Endothelial cell of umbilical vein (primary cell): ENCODE results near the gene GNB2. TPM values are rescaled to one million over a fixed set of nuclear protein-coding genes. Genes with fewer than 3 reads are reported as not detected.

Experiments used
- BruUV-seq: library from RNA; stranded (reverse); fragments of 400-500 nt; replicated peaks from 2 replicates; lab custom pipeline; 2021; lab: Mats Ljungman, UMichigan
- CTCF ChIA-PET: fragments of 300-600, 350-600 bp; sonication (Branson Sonifier 250); formaldehyde crosslinking; loops from one replicate; lab custom pipeline; 2021; ENCODE audit warnings: antibody characterized with exemption, inconsistent platforms; lab: Charles Lee
- POLR2A ChIA-PET: fragments of 300-600, 350-600 bp; sonication (Branson Sonifier 250); formaldehyde crosslinking; loops from one replicate; lab custom pipeline; 2021; ENCODE audit warnings: antibody characterized with exemption, inconsistent platforms; lab: Charles Lee
- DNase-seq: peaks from one replicate; pipeline ENCODE4 v3.0.0-alpha.2; 2011; ENCODE audit warnings: low read depth, low spot score
- FAIRE-seq: peaks from 2 replicates; lab custom pipeline; 2011; peaks lifted over from hg19 to GRCh38; lab: Jason Lieb, UNC
- H2AFZ ChIP-seq: 2 replicates; pipeline ENCODE4 v1.6.0; 2012; ENCODE audit warnings: low read depth, low read length, control low read depth, inconsistent platforms
- H3K27ac ChIP-seq: 2 replicates; pipeline ENCODE4 v1.5.1; 2011; ENCODE audit warnings: low read depth, mild to moderate bottlenecking, control low read depth, low read length, moderate library complexity; ENCODE audit not compliant: insufficient read depth
- H3K27me3 ChIP-seq, 2 experiments: 2 replicates each; pipeline versions ENCODE4 v1.6.0 to v1.6.1; 2011; ENCODE audit warnings: low read length in 2 of 2, mixed read lengths in 1 of 2; ENCODE audit not compliant: control insufficient read depth in 2 of 2, insufficient read depth in 2 of 2
- H3K36me3 ChIP-seq, 2 experiments: 2 replicates in 1 of 2; 3 replicates in 1 of 2; pipeline ENCODE4 v1.5.1; 2011; ENCODE audit warnings: low read length in 2 of 2, mild to moderate bottlenecking in 1 of 2, moderate library complexity in 1 of 2; ENCODE audit not compliant: control insufficient read depth in 2 of 2, insufficient read depth in 2 of 2; ENCODE audit errors: extremely low read depth in 1 of 2
- H3K4me1 ChIP-seq: 3 replicates; pipeline ENCODE4 v1.5.1; 2011; ENCODE audit warnings: mild to moderate bottlenecking, low read length; ENCODE audit not compliant: control insufficient read depth, insufficient read depth; ENCODE audit errors: extremely low read depth
- H3K4me2 ChIP-seq: 2 replicates; pipeline ENCODE4 v1.6.1; 2011; ENCODE audit warnings: low read length, control low read depth, mixed read lengths; ENCODE audit not compliant: insufficient read depth
- H3K4me3 ChIP-seq, 3 experiments: fragments of 200-600 bp in 1 of 3; sonication (generic), shearing (Covaris generic) in 1 of 3; replicated peaks in 1 of 3; 2 replicates each; pipeline ENCODE4 v1.5.1; 2011 to 2016; ENCODE audit warnings: control low read depth in 3 of 3, low read length in 3 of 3, mild to moderate bottlenecking in 2 of 3, inconsistent platforms in 1 of 3, low read depth in 1 of 3, moderate library complexity in 1 of 3; ENCODE audit not compliant: insufficient read depth in 1 of 3
- H3K79me2 ChIP-seq: 2 replicates; pipeline ENCODE4 v1.6.0; 2012; ENCODE audit warnings: low read length, inconsistent platforms; ENCODE audit not compliant: control insufficient read depth, insufficient read depth
- H3K9ac ChIP-seq: replicated peaks from 2 replicates; pipeline ENCODE3; 2011; ENCODE audit warnings: low read length, control low read depth; ENCODE audit not compliant: insufficient read depth; ENCODE audit errors: extremely low read depth
- H3K9me1 ChIP-seq: replicated peaks from 3 replicates; pipeline ENCODE4 v1.6.0; 2011; ENCODE audit warnings: mild to moderate bottlenecking, low read length; ENCODE audit not compliant: control insufficient read depth, insufficient read depth; ENCODE audit errors: extremely low read depth
- H3K9me3 ChIP-seq: replicated peaks from 2 replicates; pipeline ENCODE4 v1.5.1; 2012; ENCODE audit warnings: low read length, inconsistent platforms; ENCODE audit not compliant: control insufficient read depth, insufficient read depth
- H4K20me1 ChIP-seq: replicated peaks from 2 replicates; pipeline ENCODE3; 2011; ENCODE audit warnings: mild to moderate bottlenecking, low read length; ENCODE audit not compliant: control insufficient read depth, insufficient read depth; ENCODE audit errors: extremely low read depth
- CTCF ChIP-seq, 2 donors: IDR thresholded peaks; 1 replicate in 1 of 2; 2 replicates in 1 of 2; pipeline ENCODE4 v1.5.1; 2011; ENCODE audit warnings: low read length in 2 of 2, mild to moderate bottlenecking in 2 of 2, moderate library complexity in 2 of 2, control low read depth in 1 of 2, inconsistent platforms in 1 of 2, low read depth in 1 of 2; ENCODE audit not compliant: insufficient read depth in 1 of 2; ENCODE audit errors: extremely low read depth in 1 of 2
- EZH2 ChIP-seq: IDR thresholded peaks from 2 replicates; pipeline ENCODE4 v1.6.1; 2012; ENCODE audit warnings: borderline replicate concordance, low read depth, mild to moderate bottlenecking, moderate library complexity, low read length, inconsistent platforms; ENCODE audit not compliant: severe bottlenecking
- FOS ChIP-seq: IDR thresholded peaks from 2 replicates; pipeline ENCODE4 v1.6.1; 2011; ENCODE audit warnings: mild to moderate bottlenecking, low read length, moderate library complexity, borderline replicate concordance; ENCODE audit not compliant: insufficient read depth
- GATA2 ChIP-seq: IDR thresholded peaks from 2 replicates; pipeline ENCODE4 v1.7.0; 2011; ENCODE audit warnings: low read depth, mild to moderate bottlenecking, moderate library complexity, mixed read lengths, low read length; ENCODE audit not compliant: insufficient read length, insufficient read depth
- JUN ChIP-seq: IDR thresholded peaks from 2 replicates; pipeline ENCODE4 v1.6.1; 2011; ENCODE audit warnings: borderline replicate concordance, low read depth; ENCODE audit not compliant: insufficient read length, insufficient read depth
- MAX ChIP-seq: IDR thresholded peaks from 2 replicates; pipeline ENCODE4 v1.6.1; 2011; ENCODE audit not compliant: insufficient read depth, insufficient read length
- MYC ChIP-seq: IDR thresholded peaks from one replicate; pipeline ENCODE4 v1.6.1; 2011; ENCODE audit warnings: mild to moderate bottlenecking, low read depth, low read length
- POLR2A ChIP-seq: IDR thresholded peaks from 2 replicates; pipeline ENCODE4 v1.6.1; 2012; ENCODE audit warnings: low read depth, mild to moderate bottlenecking, control low read depth, low read length
- POLR2AphosphoS5 ChIP-seq: IDR thresholded peaks from 2 replicates; pipeline ENCODE4 v1.6.1; 2012; ENCODE audit warnings: low read depth, mild to moderate bottlenecking, control low read depth, low read length, moderate library complexity; ENCODE audit not compliant: insufficient read depth
- dilution Hi-C: fragments of 300-500 bp; cut with MboI; formaldehyde crosslinking; loops from one replicate; pipeline ENCODE4 v1.15.0; 2019; ENCODE audit warnings: low sequenced_read_pairs; ENCODE audit not compliant: extremely low pct_ligation_motif_present
- intact Hi-C: fragments of 100-400 bp; cut with micrococcal nuclease; formaldehyde crosslinking; loops from one replicate; pipeline ENCODE4 v1.10.0; 2022
- polyA plus RNA-seq, 4 experiments: library from polyadenylated mRNA; depleted of rRNA in 3 of 4; stranded (reverse) in 3 of 4; unstranded in 1 of 4; fragments of >200 nt; gene quantifications; 2 replicates each; pipeline versions ENCODE4 v1.2.1 to v1.2.3, GENCODE V29; 2011 to 2012; ENCODE audit warnings: missing spikeins in 1 of 4
- total RNA-seq: library from RNA; stranded (reverse); gene quantifications from 2 replicates; pipeline ENCODE4 v1.2.3, GENCODE V29; 2021

Gene GNB2
- total and polyA plus RNA-seq, 2 donors (not counting 3 experiments of a cell fraction or from before 2014, with no cell fraction given): 297 to 433 TPM

GRCh38 chr7:100667331-100668068 lies 6.0 kb upstream of the GNB2 start:
- no peak overlapping the region for H3K4me3 ChIP-seq
- H2AFZ ChIP-seq: no peak overlapping the region
- no peaks in the 10 kb centered on the region for H3K36me3 ChIP-seq
- H3K9me3 ChIP-seq: no peaks in the 10 kb centered on the region
- no peaks in the 10 kb centered on the region for H3K79me2 ChIP-seq
- no peaks in the 10 kb centered on the region for H3K4me1 ChIP-seq
- peaks cover 4 to 5% of the 10 kb centered on the region in 2 experiments for H3K27me3 ChIP-seq
- no peak overlapping the region for H3K4me2 ChIP-seq
- no peak overlapping the region for H3K9ac ChIP-seq
- CTCF ChIA-PET: interaction anchor here (0.7 to 1.1 kb wide), 2 partner anchors 38 to 79 kb away, joined by 3 read pairs; partner anchors contain the start of gene POP7
- dilution Hi-C loops (no loop called here), intact Hi-C loops (no loop called here)
- no peaks in the 10 kb centered on the region for H4K20me1 ChIP-seq
- H3K9me1 ChIP-seq: no peaks in the 10 kb centered on the region
- no peak for TF ChIP-seq MYC
- TF ChIP-seq POLR2A: no peak
- no peak for TF ChIP-seq POLR2AphosphoS5
- TF ChIP-seq EZH2: no peak
- TF ChIP-seq GATA2: no peak
- FAIRE-seq (no peak), DNase-seq (no peak)
- POLR2A ChIA-PET: no interaction called here
- H3K27ac ChIP-seq: no peak overlapping the region
- BruUV-seq: no TSS peak

- ChIA-PET CTCF (interaction anchor here (1.1 kb wide), 1 partner anchor 79 kb away, joined by 3 read pairs; no protein-coding TSS in a partner anchor), POLR2A (no interaction called here)
- Histone ChIP-seq H3K4me1 (no peaks in the 10 kb centered on the region), H2AFZ (no peak overlapping the region), H3K27ac (no peak overlapping the region), H3K36me3 (no peaks in the 10 kb centered on the region), H3K79me2 (no peaks in the 10 kb centered on the region), H3K9me1 (no peaks in the 10 kb centered on the region), H3K27me3 (peaks cover 4 to 5% of the 10 kb centered on the region in 2 experiments), H3K9me3 (no peaks in the 10 kb centered on the region), H3K4me3 (no peak overlapping the region), H3K9ac (no peak overlapping the region), H4K20me1 (no peaks in the 10 kb centered on the region), H3K4me2 (no peak overlapping the region)
- no peak for DNase-seq
- intact Hi-C loops (no loop called here), dilution Hi-C loops (no loop called here)
- TF ChIP-seq POLR2AphosphoS5 (no peak), MAX (no peak), CTCF (IDR thresholded peaks at IDR 0.05; ENCODE audit: extremely low read depth in 1 of 2, insufficient read depth in 1 of 2, low read depth in 1 of 2, low read length in 2 of 2) (no peak), EZH2 (no peak), FOS (no peak), GATA2 (no peak), JUN (no peak), MYC (no peak), POLR2A (no peak)
- BruUV-seq: no TSS peak
- FAIRE-seq: no peak
These were observed 5.5 kb upstream of the GNB2 start for GRCh38 chr7:100668069-100668449.
